Stimulated activated CD4-positive, alpha-beta T cell treated with anti-CD3 and anti-CD28 coated beads, Interleukin-15, amount 100 ng/mL, for 48 hours (primary cell): Measurements from ENCODE around the gene IRF7.
"Not testable (repeated sequence)": the region's sequence is repeated elsewhere in the genome, so short reads cannot be mapped to it uniquely, and the experiment has no call there.

Experiments used
- DNase-seq, 2 donors: peaks; one replicate each; pipeline ENCODE4 v3.0.0-alpha.2; 2020; ENCODE audit warnings: low read depth in 2 of 2

Gene IRF7

DNA sequence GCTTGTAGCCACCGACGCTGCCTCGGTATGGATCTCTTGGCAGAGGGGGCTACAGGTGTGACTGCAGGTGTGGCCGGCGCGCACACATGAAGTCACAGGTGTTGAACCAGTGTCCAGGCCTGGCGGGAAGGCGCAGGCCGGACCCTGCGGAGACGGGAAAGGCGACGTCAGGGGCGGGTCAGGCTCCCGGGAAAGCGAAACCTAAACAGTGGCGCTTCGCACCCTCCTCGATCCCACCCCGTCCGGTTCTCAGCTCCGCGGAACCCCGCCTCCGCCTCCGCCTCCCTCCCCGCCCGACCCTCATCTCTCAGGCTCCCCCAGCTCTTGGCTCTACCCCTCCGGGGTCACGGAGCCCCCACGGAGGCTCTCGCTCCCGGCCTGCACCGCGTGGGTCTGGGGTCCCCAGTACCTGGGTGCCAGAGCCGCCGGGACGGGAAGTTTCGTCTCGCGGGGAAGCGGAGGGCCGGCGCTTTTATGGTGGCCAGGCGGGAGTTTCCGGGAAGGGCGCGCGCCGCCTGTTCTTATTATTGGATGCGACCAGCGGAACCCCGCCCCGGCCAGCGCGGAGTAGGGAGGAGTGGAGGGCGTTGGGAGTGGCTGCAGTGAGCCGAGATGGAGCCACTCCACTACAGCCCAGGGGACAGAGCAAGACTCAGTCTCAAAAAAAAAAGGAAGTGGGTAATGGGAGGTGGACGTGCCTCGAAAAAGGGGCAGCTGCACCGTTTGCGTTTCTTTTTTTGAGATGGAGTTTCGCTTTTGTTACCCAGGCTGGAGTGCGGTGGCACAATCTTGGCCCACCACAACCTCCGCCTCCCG lies at the start of gene IRF7:
TSS of gene IRF7 (minus strand) at position 447 of the 816 bp plus-strand sequence. CDS start 586 bp downstream, outside the sequence.
- DNase-seq: peak; percentile 58 to 79

DNA sequence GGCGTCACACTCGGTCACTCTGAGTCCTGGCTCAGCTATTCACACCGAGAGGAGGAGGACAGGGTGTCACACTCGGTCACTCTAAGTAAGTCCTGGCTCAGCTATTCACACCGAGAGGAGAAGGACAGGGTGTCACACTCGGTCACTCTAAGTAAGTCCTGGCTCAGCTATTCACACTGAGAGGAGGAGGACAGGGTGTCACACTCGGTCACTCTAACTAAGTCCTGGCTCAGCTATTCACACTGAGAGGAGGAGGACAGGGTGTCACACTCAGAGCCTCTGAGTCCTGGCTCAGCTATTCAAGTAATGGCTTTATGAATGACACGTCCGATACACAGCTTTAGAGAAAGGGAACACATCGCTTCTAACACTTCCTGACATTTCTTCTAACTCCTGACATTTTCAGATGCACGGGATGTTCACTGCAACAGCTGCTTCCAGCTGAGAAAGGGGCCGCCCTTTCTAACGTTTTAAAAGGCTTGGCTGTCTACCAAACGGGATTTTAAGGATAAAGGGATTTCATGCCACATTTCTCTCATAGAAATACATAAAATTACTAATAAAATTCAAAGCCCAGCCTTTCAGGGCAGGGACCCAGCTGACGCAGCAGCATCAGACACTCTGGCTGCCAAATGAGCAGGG lies 49.4 kb upstream of the IRF7 start:
- no peak for DNase-seq

GRCh38 chr11:662689-663274 lies 47.0 kb upstream of the IRF7 start:
- DNase-seq: peak in 1 of 2 donors; percentile 22

DNA sequence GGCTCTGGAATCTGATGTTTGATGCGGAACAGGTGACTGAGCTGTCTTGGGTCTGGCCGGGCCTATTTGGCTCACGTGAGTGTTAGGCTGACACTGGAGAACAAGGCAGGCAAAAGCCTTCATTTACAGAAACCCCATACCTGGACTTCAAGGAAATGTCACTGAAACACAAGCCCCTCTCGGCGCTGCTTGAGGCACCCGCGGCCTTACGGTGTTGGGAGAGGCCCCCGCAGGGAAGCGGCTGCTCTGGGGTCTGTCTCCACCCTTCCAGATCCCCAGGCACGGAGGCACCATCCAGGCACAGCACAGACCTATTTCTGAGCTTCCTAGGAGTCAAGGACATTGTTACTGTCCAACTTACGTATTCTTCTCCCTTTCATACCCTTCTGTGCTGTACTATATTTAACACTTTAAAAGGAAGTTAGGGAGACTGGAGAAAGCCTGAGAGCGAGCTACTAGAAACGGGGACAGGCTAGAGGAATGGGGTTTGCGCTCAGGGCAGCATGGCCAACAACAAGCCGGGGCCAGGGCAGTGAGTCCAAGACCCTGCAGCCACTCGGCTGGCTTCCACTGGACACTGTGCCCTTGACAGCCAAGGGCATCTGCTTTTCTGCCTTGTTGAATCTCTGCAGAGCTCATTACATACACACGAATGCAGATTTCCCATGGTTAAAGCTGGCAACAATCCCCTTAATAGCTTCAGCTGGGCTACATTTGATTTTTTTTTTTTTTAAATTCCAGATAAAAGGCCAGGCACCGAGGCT lies 45.1 kb upstream of the IRF7 start:
- DNase-seq: no peak

- DNase-seq: no peak
Measured at GRCh38 chr11:660281-660680, 44.5 kb upstream of the IRF7 start.

- no peak for DNase-seq
Measured at GRCh38 chr11:659532-660085, 43.9 kb upstream of the IRF7 start.

GRCh38 chr11:657691-658126 lies 42.0 kb upstream of the IRF7 start:
- DNase-seq: no peak

GRCh38 chr11:656866-657265 lies 41.1 kb upstream of the IRF7 start:
- no peak for DNase-seq

GRCh38 chr11:656426-656825 lies 40.7 kb upstream of the IRF7 start:
- no peak for DNase-seq

- no peak for DNase-seq
Measured at GRCh38 chr11:655036-655726, 39.4 kb upstream of the IRF7 start.

- DNase-seq: not testable (repeated sequence)
Measured at GRCh38 chr11:654444-654843, 38.7 kb upstream of the IRF7 start.

- DNase-seq: no peak
Measured at GRCh38 chr11:653837-654236, 38.1 kb upstream of the IRF7 start.

- DNase-seq: not testable (repeated sequence)
Measured at GRCh38 chr11:653136-653535, 37.4 kb upstream of the IRF7 start.

DNA sequence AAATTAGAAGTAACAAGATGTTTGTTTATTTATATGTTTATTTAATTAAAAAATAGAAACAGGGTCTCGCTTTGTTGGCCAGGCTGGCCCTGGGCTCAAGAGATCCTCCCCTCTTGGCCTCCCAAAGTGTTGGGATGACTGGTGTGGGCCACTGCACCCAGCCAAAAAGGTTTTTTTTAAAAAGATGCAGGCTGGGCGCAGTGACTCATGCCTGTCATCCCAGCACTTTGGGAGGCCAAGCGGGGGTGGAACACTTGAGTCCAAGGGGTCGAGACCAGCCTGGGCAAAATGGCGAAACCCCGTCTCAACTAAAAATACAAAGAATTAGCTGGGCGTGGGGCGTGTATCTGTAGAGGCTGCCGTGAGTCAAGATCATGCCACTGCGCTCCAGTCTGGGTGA lies 34.7 kb upstream of the IRF7 start:
- DNase-seq: no peak

- not testable (repeated sequence) for DNase-seq
Measured at GRCh38 chr11:647672-648158, 32.0 kb upstream of the IRF7 start.

GRCh38 chr11:646214-646613 lies 30.5 kb upstream of the IRF7 start:
- DNase-seq: no peak

GRCh38 chr11:645536-645935 lies 29.8 kb upstream of the IRF7 start:
- DNase-seq: no peak

DNA sequence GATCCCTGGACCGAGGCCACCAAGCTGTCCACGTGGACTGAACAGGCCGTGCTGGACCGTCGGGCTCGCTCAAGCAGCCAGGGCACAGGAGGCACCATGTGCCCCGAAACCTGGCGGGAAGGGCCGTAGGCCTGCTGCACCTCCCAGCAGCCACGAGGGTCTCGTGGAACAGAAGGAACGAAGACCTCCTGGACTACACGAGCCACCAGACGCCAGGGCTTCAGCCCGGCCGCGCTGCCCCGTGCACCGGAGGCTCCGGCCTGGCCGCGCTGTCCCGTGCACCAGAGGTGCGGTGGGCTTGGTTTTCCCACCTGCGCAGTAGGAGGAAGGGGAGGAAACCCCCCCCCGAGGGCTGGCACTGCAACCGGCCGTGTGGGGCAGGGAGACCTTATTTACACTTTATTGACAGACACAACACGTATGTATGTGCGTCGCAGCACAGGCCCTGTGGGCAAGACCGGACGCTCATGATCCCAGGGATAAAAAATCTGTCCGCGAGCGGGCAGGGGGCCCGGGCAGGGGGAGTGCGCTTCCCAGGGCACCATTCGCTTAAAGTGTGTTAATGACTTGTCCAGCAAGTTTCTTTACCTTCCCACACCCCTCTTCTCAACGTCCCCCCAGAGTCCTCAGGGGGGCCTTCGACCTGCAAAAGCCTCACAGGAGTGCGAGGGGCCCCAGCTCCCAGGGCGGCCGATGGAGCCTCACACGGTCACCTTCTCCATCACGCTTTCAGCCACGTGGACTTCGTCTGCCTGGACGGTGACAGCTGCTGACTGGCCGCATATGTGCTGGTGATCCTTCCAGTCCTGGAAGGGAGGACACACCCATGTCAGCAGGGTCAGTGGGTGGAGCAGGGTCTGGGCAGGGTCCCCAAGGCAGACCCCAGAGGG lies 28.3 kb upstream of the IRF7 start:
- no peak for DNase-seq

GRCh38 chr11:643366-643765 lies 27.6 kb upstream of the IRF7 start:
- no peak for DNase-seq

- no peak for DNase-seq
Measured at GRCh38 chr11:641806-642370, 26.1 kb upstream of the IRF7 start.
